GM12875 (cell line): ENCODE results near the gene UTP18.
"Not testable (repeated sequence)": the region's sequence is repeated elsewhere in the genome, so short reads cannot be mapped to it uniquely, and the experiment has no call there.

Experiments used
- H3K4me3 ChIP-seq: one replicate; pipeline ENCODE4 v1.5.1; 2011; ENCODE audit warnings: low read depth, low read length, control low read depth
- TF ChIP-seq, protein P1 (sequence below): IDR thresholded peaks from 2 replicates; pipeline ENCODE4 v1.5.1; 2011; ENCODE audit warnings: low read depth, mild to moderate bottlenecking, control low read depth, inconsistent platforms, low read length, moderate library complexity, borderline replicate concordance; ENCODE audit not compliant: insufficient read depth

Gene UTP18

DNA sequence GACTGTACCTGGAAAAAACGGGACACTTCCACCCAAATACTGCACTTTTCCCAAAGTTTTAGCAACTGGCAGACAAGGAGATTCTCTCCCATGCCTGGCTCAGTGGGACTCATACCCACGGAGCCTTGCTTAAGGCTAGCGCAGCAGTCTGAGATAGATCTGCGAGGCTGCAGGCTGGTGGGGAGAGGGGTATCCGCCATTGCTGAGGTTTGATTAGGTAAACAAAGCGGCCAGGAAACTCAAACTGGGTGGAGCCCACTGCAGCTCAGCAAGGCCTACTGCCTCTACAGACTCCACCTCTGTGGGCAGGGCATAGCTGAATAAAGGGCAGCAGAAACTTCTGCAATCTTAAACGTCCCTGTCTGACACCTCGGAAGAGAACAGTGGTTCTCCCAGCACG, 44.8 kb downstream of the UTP18 start:
- H3K4me3 ChIP-seq = no peak overlapping the region
- TF ChIP-seq, protein P1, sequence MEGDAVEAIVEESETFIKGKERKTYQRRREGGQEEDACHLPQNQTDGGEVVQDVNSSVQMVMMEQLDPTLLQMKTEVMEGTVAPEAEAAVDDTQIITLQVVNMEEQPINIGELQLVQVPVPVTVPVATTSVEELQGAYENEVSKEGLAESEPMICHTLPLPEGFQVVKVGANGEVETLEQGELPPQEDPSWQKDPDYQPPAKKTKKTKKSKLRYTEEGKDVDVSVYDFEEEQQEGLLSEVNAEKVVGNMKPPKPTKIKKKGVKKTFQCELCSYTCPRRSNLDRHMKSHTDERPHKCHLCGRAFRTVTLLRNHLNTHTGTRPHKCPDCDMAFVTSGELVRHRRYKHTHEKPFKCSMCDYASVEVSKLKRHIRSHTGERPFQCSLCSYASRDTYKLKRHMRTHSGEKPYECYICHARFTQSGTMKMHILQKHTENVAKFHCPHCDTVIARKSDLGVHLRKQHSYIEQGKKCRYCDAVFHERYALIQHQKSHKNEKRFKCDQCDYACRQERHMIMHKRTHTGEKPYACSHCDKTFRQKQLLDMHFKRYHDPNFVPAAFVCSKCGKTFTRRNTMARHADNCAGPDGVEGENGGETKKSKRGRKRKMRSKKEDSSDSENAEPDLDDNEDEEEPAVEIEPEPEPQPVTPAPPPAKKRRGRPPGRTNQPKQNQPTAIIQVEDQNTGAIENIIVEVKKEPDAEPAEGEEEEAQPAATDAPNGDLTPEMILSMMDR = no peak

DNA sequence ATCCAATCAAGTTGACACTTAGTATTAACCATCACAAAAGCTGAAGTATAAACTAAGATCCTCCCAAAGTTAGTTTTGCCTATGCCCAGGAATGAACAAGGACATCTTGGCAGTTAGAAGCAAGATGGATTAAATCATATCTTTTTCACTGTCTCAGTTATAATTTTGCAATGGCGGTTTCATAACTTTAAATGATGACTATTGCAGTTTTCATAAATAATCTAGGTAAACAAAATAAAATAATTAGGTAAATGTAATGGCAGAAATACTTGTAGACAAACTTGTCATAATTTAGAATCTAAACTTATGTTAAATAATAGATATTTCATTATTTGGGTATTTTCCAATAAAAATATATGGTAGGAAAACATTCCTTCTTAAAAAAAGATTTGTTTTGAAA, 51.7 kb downstream of the UTP18 start:
- not testable (repeated sequence) for H3K4me3 ChIP-seq

DNA sequence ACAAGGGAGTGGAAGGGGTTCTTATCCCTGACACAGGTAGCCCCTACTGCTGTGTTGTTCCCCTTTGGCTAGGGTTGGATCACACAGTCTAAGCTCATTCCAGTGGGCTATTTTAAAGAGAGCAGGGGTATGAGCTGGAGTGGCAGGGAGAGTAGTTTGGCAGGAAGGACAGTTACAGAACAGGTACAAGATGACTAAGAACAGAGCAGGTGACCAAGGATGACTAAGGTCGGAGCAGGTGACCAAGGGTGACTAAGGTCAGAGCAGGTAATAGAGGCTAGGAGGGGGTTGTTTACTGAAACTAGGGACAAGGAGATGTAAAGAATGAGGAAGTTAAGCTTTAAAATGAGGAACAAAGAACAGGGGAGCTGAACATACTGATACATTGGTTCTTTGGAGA, 58.8 kb downstream of the UTP18 start:
- TF ChIP-seq, protein P1 = no peak
- H3K4me3 ChIP-seq = no peak overlapping the region

DNA sequence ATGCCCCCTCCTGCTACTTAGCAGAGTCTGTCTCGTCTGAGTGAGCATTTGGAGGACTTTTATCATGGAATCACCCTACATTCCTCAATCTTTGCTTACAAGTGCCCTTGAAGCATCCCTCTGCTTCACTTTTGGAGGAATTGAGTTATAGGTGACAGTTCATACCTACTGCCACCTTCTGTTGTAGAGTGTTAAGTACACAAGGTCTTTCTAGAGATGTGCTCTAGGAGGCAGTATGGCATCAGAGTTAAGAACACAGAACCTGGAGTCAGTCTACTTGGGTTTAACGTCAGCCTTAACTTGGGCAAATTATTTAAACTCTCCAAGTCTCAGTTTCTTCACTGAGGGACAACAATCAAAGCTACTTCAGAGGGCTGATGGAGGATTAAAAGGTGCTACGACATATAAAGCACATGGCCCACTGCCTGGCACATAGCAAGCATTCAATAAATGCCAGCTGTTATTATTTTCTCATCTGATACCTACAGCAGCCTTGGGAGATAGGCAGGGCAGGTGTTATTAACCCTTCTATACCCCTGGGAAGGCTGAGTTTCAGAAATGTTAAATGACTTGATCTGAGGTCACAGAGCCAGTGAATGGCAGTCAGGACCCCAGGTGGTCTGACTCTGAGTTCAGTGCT, 62.2 kb downstream of the UTP18 start:
- TF ChIP-seq, protein P1 = peak; percentile 69; the same call in 1 of the 2 replicates
- no peak overlapping the region for H3K4me3 ChIP-seq

DNA sequence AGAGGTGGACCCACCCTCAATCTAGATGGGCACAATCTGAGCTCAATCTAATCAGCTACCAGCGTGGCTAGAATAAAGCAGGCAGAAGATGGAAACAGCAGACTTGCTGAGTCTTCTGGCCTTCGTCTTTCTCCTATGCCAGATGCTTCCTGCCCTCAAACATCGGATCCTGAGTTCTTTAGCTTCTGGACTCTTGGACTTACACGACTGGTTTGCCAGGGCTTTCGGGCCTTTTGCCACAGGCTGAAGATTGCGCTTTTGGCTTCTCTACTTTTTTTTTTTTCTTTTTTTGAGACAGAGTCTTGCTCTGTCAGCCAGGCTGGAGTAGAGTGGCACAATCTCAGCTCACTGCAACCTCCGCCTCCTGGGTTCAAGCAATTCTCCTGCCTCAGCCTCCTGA, 65.1 kb downstream of the UTP18 start:
- no peak overlapping the region for H3K4me3 ChIP-seq
- TF ChIP-seq, protein P1 = no peak

DNA sequence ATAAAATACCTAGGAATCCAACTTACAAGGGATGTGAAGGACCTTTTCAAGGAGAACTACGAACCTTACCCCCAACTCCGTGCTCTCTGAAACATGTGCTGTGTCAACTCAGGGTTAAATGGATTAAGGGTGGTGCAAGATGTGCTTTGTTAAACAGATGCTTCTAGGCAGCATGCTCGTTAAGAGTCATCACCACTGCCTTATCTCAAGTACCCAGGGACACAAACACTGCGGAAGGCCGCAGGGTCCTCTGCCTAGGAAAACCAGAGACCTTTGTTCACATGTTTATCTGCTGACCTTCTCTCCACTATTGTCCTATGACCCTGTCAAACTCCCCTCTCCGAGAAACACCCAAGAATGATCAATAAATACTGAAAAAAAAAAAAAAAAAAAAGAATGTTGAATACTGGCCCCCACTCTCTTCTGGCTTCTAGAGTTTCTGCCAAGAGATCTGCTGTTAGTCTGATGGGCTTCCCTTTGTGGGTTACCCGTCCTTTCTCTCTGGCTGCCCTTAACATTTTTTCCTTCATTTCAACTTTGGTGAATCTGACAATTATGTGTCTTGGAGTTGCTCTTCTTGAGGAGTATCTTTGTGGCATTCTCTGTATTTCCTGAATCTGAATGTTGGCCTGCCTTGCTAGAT, 70.6 kb downstream of the UTP18 start:
- not testable (repeated sequence) for H3K4me3 ChIP-seq

DNA sequence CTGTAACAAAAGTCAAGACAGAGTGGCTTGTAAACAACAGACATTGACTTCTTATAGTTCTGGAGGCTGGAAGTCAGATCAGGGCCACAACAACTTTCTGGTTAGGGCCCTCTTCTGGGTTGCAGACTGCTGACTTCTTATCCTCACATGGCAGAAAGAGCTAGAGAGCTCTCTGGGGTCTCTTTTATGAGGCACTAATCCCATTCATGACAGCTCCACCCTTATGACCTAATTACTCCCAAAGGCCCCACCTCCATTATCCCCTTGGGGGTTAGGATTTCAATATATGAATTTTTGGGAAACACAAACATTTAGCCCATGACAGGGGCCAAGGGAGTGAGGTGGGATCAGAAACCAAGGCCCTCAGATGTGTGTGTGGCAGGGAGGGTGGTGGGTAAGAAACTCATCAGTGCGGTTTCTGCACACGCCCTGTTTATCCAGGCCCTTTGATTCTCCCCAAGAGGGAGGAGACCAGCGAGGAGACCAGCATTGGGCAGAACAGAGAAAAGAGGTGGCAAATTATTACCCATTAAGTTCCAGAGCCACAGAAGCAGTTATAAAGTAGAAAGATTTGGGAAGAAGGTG, 74.8 kb downstream of the UTP18 start:
- TF ChIP-seq, protein P1 = no peak
- H3K4me3 ChIP-seq = no peak overlapping the region
